Omental fat pad (tissue), 4 donors: ENCODE results near the gene SIGLEC12. TPM values are rescaled to one million over a fixed set of nuclear protein-coding genes. Genes with fewer than 3 reads are reported as not detected.

Experiments used
- ATAC-seq: fragments of 150-250 bp; one replicate; pipeline ENCODE4 v1.9.1; 2016; ENCODE audit warnings: mild to moderate bottlenecking, moderate library complexity; ENCODE audit not compliant: low FRiP score
- DNase-seq: peaks from one replicate; pipeline ENCODE4 v3.0.0-alpha.2; 2019; ENCODE audit warnings: low spot score
- CTCF ChIP-seq, 3 donors: fragments of 450-650 bp; IDR thresholded peaks; one replicate each; pipeline ENCODE4 v1.5.1; 2016 to 2017; ENCODE audit warnings: antibody characterized with exemption in 3 of 3, mild to moderate bottlenecking in 3 of 3, moderate library complexity in 2 of 3
- total RNA-seq, 4 donors: library from RNA; depleted of rRNA; stranded (reverse); fragments of >200 nt; gene quantifications; one replicate each; pipeline ENCODE4 v1.1.0, GENCODE V29; 2016

SIGLEC12 gene
- total RNA-seq, 4 donors from 2014 or later = 1.1 TPM; not detected in 2

GRCh38 chr19:51485960-51486660, 15.5 kb downstream of the SIGLEC12 start:
- no peak for TF ChIP-seq CTCF (IDR thresholded peaks at IDR 0.05)
- DNase-seq (no peak), ATAC-seq (no peak)

GRCh38 chr19:51480590-51480989, 21.0 kb downstream of the SIGLEC12 start:
- no peak for ATAC-seq
- no peak for DNase-seq
- TF ChIP-seq CTCF (IDR thresholded peaks at IDR 0.05) = no peak

- ATAC-seq (no peak), DNase-seq (no peak)
- no peak for TF ChIP-seq CTCF (IDR thresholded peaks at IDR 0.05)
These were observed 21.9 kb downstream of the SIGLEC12 start for GRCh38 chr19:51479531-51480331.

GRCh38 chr19:51478381-51479234, 23.0 kb downstream of the SIGLEC12 start, which contains the start of gene CEACAM18:
CEACAM18 (plus strand) TSS chr19:51478539.
- ATAC-seq (no peak), DNase-seq (no peak)
- no peak for TF ChIP-seq CTCF (IDR thresholded peaks at IDR 0.05)

GRCh38 chr19:51477344-51477743, 24.3 kb downstream of the SIGLEC12 start:
- no peak for TF ChIP-seq CTCF (IDR thresholded peaks at IDR 0.05)
- DNase-seq (no peak), ATAC-seq (no peak)

- no peak for TF ChIP-seq CTCF (IDR thresholded peaks at IDR 0.05)
- no peak for DNase-seq
- no peak for ATAC-seq
These were observed 25.4 kb downstream of the SIGLEC12 start for GRCh38 chr19:51476164-51476563.
